ENCODE results near the gene ELAVL4.

- TF ChIP-seq CTCF (conservative IDR thresholded peaks at IDR 0.05 in 1 of 2, IDR thresholded peaks at IDR 0.05 in 1 of 2; ENCODE audit: extremely low read depth in 1 of 2, insufficient read depth in 1 of 2, low read depth in 1 of 2, low read length in 2 of 2), result no peak
- no peak for TF ChIP-seq EZH2 (IDR thresholded peaks at IDR 0.05; ENCODE audit: borderline replicate concordance, low read length)
Observed at GRCh38 chr1:50091068-50091467, 17.7 kb upstream of the ELAVL4 start.

Data from mammary epithelial cell (primary cell).